HG03097 (cell line): ENCODE results near the gene ATP2C2.
"Not testable (repeated sequence)": the region's sequence is repeated elsewhere in the genome, so short reads cannot be mapped to it uniquely, and the experiment has no call there.

Source experiments
- ATAC-seq: cut with Tn5 transposase; IDR thresholded peaks from one replicate; pipeline ENCODE4 v1.9.1; 2021; ENCODE audit not compliant: unreplicated experiment, low FRiP score

ATP2C2 gene

GRCh38 chr16:84446596-84447392 is 78.5 kb downstream of the ATP2C2 start:
- no peak for ATAC-seq

- no peak for ATAC-seq
These were observed 80.1 kb downstream of the ATP2C2 start for GRCh38 chr16:84448444-84448843.

DNA sequence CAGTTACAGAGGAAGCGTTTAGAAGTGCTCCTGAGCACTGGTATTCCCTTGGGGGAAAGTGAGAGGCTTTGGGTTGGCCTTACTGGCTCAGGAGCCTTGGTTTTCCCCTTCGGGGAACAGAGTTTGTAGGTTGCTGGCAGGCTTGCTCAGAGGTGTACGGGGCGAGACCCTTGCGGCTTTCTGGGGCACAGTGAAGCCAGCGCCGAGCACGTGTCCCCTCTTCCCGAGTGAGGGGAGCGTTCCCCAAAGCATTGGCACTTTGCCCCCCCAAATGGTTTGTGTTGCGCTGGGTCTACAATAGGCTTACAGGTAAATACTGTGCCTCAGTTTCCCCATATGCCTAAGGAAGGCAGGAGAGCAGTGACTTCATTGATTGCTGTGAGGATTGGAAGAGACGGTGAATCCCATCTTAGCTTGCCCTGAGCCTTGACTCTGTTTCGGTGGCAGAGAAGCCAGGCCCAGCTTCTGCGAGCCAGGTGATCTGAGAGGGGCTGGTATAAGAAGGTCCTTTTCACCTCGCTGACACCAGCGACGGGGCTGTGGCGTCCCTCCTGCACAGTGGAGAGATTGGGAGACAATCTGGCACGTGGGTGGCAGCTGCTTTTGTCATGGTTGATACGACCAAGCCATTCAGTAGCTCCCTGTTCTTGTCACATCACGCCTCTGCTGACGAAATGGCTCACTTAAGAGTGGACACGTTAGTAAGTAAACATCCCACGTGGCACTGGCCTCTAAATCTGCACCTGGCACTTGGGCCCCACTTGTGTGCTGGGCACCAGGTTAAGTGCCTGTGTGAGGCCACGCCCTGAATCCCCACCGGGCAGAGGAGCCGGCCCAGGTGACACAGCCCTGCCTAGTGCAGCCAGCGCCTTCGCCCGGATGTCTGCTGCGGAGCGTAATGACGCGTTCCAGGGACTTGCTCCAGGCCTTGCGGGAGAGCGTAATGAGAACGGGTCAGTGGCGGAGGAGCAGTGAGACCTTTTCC is 81.1 kb downstream of the ATP2C2 start:
- ATAC-seq: no peak

DNA sequence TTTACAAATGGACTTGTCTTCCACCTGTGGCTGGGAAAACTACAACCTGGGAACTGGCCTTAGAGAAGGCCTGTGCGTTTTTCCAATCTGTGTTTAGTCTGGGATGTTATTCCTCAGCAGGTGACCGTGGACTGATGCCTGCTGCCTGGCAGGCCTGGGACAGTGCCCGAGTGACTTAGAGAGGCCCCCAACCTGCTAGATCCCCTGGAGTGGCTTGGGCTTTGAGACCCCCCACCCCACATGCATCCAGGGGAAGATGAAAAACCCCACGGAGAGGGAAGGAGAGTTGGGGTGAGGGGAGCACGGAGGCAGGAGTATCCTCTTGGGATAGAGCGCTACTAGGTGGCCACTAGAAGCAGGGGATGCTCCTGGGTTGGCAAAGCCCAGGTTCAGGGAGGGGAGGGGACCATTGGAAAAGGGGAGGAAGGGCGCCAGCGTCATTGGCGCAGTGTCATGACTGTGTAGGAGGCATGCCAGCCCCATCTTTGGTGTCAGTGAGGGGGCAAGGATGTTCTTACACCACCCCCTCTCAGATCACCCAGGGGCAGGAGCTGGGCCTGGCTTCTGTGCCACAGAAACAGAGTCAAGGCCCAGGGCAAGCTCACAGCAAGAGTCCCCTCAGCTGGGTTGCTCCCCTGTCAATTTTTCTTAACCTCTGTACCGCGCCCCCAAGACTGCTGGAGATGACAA is 82.0 kb downstream of the ATP2C2 start:
- no peak for ATAC-seq

DNA sequence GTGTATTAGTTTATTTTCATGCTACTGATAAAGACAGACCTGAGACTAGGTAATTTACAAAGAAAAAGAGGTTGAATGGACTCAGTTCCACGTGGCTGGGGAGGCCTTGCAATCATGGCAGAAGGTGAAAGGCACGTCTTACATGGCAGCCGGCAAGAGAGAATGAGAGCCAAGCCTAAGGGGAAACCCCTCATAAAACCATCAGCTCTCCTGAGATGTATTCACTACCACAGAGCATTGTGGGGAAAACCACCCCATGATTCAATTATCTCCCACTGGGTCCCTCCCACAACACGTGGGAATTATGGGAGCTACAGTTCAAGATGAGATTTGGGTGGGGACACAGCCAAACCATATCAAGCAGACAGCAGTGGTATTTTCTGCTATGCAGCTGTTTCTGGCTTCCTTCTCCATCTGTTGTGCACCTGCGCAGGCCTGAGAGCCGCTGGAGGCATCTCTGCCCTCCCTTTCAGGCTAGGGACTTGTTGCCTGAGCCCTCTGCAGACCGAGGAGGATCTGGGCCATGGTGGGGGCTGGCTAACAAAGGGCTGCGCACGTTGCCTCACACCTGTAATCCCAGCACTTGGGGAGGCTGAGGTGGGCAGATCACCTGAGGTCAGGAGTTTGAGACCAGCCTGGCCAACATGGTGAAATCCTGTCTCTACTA is 82.8 kb downstream of the ATP2C2 start:
- not testable (repeated sequence) for ATAC-seq

DNA sequence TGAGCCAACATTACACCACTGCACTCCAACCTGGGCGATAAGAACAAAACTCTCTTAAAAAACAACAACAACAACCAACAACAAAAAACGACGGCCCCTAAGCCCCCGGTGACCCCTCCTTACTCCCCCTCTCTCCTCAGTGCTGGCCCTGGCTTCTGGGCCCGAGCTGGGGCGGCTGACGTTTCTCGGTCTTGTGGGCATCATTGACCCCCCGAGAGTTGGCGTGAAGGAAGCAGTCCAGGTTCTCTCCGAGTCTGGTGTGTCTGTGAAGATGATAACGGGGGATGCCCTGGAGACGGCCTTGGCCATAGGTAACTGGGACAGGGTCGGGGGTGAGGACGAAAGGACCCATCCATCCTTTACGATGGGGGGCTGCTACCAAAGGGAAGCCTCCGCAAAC is 83.4 kb downstream of the ATP2C2 start:
- ATAC-seq: no peak

DNA sequence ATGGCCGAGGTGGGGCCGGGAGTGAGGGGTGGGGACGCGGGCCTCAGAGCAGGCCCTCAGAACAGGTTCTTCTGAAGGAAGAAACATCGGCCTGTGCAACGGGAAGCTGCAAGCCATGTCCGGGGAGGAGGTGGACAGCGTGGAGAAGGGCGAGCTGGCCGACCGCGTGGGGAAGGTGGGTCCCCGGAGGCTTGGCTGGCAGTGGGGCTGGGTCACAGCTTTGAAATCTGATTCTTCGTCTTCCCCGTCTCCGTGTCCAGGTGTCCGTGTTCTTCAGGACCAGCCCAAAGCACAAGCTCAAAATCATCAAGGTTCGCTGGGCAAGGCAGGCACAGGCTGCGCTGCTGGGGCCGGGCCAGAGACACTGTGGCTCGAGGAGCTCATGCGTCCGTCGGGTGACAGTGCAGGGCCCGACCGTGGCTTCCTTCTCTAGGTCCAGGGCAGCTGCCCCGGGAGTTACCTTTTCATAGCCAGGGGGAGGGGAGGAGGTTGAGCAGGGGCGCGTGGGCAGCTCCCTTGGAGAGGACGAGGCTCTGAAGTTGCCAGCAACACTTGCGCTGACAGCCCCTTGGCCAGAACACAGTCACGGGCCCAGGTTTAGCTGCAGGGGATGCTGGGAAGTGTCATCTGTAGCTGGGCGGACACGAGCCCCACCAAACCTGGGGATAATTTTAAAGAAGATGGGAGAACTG is 84.9 kb downstream of the ATP2C2 start:
- ATAC-seq: no peak

DNA sequence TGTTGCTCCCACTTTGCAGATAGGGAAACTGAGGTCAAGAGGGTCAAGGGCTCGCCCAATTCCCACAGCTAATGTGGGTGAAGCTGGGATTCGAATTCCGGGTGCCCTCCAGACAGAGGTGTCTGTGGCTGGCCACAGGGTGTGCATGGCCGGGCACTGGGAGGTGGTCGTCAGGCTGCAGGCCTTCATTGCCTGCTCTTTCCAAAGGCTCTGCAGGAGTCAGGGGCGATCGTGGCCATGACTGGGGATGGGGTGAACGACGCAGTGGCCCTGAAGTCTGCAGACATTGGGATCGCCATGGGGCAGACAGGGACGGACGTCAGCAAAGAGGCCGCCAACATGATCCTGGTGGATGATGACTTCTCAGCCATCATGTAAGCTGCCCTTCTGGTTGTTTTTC is 86.3 kb downstream of the ATP2C2 start:
- no peak for ATAC-seq

DNA sequence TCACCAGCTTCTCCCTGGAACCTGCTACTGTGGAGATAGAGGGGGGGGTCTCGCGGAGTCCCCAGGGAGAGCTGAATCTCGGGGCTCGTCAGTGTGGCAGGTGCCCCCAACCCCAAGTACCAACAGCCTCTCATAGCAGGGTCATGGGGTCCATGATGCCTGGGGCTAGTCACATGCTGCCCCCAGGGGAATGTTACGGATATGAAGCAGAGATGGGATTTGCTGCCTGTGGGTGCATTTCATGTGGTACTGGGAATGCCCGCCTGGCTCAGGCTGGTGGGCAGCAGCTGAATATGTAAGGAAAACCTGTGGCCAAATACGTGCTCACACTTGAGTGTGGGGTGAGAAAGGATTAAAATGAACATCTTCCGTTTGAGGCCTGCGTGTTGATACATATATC is 86.7 kb downstream of the ATP2C2 start:
- no peak for ATAC-seq

DNA sequence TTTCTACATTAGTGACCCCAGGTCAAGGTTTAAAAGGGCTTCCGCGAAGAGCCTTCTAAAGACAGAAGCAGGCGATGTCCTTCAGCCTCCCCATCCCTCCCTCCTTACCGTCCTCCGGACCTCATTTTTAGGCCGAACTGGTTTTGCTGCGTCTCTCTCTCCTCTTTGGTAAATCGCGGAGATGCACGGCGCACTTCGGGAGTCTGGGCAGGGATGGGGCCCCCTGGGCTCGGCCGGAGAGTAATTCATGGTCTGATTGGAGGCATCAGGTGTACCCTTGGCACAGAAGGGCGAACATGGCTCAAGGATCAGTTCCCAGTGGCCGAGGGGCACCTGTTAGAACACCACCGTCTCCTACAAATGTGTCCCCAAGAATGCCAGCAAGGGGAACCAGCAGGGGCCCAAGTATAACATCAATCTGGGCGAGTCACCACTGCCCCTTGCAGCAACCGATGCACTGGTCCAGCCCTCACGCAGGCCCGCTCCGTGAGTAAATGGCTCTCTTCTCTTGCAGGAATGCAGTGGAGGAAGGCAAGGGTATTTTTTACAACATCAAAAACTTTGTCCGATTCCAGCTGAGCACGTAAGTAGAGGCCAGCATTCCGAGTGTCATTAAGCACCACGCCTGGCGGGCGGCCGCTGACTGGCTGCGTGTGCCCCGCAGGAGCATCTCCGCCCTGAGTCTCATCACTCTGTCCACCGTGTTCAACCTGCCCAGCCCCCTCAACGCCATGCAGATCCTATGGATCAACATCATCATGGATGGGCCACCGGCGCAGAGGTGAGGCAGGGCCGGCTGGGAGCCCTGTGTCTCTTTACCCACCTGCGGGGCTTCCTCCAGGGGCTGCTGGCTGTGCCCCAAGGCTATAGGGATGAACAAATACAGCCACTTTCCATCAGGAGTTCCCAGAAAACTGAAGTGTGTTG is 90.5 kb downstream of the ATP2C2 start:
- ATAC-seq: no peak

DNA sequence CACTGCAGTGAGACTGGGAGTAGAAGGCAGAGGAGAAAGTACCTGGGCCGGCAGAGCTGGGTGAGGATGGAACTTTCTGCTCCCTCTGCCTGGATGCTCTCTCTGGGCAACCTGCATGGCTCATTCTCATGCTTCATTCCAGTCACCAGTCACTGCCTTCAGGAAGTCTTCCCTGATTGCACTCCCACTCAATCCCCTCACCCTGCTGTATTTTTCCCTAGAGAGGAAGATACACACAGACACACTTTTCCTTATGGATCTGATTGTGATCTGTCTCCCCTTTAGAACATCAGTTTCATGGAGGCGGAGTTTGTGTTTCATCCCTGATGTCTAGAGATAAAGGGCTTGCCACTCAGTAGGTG is 91.2 kb downstream of the ATP2C2 start:
- ATAC-seq: no peak

- no peak for ATAC-seq
These were observed 91.6 kb downstream of the ATP2C2 start for GRCh38 chr16:84459941-84460405.

DNA sequence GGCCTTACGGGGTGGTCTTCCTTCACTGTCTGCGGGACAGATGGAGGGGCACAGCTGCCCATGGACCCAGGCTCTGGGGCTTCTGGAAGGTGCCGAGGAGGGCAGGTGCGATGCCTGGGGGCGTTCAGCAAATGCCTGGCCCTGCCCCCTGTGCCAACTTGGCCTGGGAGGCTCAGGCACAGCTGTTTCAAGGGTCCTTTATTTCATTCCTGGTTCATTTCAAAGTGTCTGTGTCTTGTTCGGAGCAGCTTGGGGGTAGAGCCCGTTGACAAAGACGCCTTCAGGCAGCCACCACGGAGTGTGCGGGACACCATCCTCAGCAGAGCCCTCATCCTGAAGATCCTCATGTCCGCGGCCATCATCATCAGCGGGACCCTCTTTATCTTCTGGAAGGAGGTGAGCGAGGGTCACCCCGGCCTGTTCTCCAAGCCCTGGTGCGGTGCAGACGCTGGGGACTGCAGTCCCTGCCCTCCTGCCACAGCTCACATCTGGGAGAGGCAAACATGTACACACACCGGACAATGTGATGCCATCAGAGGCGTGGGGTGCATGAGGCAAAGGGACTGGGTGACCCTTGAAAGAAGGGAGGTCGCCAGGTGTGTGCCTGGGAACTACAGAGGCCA is 92.2 kb downstream of the ATP2C2 start:
- ATAC-seq: no peak

DNA sequence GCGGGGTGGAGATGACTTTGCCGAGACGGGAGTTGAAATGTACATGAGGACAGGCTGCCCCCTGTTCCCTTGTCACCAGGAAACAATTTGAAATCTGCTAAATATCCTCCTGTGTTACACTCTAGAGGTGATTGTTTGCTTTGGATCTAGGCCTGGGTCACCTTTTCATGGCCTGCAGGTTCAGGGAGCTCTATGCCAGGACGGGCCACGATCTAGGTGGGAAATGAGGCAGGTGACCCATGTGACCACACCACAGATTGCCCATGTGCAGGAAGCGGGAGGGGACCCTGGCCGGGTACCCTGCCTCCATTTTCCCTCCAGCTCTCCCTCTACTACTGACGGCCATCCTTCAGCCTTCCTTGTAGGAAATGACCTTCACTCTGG is 92.7 kb downstream of the ATP2C2 start:
- no peak for ATAC-seq

- no peak for ATAC-seq
These were observed 93.3 kb downstream of the ATP2C2 start for GRCh38 chr16:84461413-84462295.

DNA sequence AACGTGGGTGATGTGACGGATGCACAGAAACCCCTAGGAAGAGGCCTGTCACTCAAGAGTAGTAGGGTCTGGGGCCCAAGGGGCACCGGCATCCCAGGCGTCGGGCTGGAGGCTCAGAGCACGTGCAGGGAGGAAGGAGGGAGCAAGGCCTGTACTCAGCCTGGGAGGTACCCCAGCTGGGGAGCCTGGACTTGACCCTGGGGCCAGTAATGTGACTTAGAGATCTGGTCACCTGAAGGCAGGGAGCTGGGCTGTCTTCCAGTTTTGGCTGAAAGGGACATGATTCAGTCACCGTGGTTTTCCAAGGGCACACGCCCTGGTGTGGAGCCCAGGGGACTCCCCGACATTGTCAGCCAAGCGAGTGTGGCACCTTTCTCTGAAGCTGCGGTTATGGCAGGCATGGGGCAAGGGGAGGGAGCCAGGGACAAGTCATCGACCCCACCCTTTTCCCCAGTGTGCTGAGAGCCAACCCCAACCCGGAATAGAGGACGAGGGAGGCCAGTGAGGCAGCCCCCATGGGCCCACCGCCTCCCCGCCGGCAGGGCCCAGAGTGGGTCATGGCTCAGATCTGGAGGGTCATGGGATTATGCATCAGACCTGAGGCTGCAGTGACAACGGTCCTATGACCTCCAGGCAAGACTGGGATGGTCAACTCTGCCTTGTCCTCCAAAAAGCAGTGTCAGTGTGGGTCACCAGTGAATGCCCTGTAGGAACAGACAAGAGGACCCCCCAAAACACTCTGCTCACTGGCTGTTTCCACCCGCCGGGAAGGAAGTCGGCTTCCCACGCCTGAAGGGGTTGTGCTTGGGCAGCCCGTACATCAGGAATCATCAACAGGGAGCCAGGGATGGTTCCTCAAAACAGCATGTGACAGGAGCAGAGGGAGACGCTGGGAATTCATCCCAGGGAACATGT is 94.2 kb downstream of the ATP2C2 start:
- no peak for ATAC-seq
